AG20443 (cell line): Measurements from ENCODE around the gene COL4A2.

Experiments used
- DNase-seq: peaks from one replicate; pipeline ENCODE4 v3.0.0; 2012; ENCODE audit warnings: low spot score, mixed read lengths

Gene COL4A2

DNA sequence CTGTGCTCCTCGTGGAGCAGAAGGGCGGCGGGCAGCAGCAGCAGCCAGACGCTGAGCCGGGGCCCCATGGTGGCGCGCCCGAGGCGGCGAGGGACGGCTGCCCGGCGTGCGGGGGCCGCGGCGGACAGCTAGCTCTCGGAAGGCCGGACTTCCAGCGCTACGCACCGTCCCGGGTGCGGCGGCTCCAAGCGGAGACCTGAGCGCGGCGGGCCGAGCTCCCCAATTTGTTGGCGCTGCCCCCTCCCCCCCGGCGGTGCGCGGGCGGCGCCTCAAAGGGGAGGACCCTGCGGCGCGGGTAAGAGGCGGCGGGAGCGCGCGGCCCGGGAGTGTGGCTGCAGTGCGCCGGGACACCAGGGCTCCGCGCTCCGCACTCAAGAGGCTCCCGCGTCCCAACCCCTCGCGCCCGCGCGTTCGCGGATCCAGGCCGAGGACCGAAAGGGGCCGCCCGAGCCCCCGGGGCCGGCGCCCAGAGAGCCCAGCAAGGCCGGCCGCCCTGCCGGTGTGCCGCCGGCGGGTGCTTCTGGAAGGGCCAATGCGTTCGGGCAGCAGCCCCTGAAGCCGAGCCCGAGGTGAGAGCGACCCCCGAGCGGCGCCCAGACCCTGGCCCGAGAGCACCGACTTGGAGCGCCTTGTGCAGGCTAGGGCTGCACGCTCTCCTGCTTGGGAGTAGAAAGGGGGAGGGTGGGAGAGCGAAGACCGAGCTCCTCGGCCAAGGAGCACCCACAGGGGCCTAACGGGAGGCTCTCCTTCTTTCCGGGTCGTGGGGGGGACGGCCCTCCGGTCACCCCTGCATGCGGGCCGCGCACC is at the start of gene COL4A2, which contains the start of gene COL4A1:
Gene COL4A2, plus strand, starts transcription at position 325 of the 807 bp plus-strand sequence. CDS start 620 bp downstream, outside the sequence.
Gene COL4A1, minus strand, starts transcription at position 198 of the 807 bp plus-strand sequence. Its CDS starts 130 bp downstream, at position 68.
- DNase-seq: peak; percentile 72

DNA sequence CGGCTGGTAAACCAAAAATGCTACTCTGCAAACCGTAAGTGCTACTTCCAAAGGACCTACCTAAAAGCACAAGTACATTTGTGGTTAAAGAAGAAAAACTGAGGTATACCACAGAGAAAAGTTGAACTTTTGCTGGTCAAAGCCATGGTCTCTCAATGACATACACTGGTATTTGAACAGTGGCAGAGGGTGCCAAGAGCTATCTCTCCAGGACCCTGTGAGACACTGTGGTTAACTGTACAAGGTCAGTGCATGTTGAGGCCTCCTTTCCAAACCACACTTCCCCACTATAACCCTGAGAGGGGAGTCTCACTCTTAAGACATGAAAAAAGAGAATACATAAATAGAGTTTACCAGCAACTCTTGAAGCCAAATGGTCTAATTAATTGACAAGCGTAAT is 49.7 kb upstream of the COL4A2 start:
- DNase-seq: no peak

DNA sequence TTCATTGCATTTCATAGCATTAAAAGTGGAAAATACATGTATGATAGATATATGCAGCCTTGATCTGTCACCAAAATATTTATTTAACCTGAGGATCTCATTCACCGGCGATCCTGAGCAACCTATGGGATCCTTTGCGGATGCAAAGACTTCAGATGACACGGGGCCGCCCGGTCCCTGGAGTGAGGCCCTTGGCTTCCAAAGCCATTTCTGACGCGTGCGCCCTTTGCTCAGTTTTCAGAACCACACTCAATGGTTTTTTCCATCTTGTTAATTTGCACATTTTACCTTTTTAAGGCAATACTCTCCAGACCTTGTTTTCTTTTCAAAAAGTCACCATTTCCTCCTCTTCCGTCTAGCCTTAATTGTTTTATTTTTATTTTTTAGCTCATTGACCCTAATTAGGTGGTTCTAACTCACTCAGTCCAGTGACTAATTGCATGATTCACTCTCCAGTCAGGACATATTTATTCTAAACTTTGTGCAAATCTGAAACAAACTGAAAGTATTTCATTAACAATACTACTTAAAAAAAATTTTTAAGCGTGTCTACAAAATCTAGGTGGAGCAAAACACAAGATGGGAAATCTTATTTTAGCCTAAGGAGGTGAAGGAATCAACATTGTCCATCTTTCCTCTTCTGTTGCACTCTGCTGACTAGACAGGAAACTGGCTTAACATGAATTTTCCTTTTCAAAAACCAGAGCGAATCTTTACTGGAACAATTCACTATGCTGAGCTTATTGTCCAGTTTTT is 48.0 kb upstream of the COL4A2 start:
- no peak for DNase-seq

GRCh38 chr13:110259651-110260050 is 47.4 kb upstream of the COL4A2 start:
- no peak for DNase-seq

DNA sequence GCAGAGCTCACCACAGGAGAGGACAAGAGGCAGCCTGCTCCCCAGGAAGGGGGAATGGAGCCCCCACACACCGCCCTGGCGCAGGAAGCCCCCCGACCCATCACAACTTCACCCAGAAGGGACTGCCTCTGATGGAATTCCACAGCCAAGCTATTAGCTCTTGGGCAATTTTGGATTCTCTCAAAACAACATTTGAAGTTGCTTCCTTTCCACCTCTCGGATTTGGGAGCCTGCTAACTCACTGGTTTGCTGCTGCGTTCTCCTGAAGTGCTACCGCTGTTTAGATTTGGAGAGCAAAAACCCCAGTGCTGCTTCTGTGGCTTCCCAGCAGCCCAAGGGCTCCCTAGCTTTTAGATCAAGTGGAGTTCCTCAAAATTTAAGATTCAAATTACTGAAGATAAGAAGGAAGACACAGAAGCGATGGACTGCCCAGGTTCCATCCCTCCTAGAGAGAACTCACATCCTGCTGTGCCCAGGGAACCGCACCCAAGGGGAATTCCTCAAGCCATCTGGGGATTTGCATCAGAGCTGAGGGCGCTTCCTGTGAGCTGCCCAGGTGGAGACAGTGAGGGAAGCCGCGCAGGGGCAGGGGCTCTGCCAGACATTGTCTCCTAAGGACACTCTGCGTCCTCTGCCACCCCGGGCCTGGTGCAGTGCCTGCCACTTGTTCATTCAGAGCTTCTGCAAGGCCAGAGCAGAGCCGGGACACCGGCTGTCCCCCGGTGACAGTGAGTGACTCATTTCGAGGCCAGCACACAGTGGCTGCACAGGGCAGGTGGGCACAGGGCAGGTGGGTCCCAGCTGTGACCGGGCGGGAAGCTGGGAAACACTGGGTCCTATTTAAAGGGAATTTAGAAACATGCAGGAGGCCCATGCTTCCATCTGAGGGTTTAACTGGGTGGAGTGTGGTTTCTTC is 45.7 kb upstream of the COL4A2 start:
- no peak for DNase-seq

DNA sequence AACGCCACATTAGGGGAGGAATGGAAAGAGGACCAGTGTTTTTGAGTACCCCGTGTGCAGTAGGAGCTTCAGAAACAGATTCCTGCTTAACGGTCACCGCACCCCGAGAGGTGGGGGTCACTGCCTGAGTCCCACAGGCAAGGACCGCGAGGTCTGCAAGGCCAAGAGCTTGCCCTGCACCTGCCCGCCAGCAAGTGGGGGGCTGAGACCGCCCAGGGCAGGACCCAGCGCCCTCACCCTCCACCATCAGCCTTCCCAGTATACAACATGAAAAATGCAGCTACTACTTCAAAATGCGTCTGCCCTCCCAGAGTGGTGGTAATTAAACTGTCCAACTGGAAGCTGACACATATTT is 45.0 kb upstream of the COL4A2 start:
- no peak for DNase-seq

GRCh38 chr13:110262508-110263291 is 44.4 kb upstream of the COL4A2 start:
- DNase-seq: no peak

GRCh38 chr13:110263404-110263803 is 43.7 kb upstream of the COL4A2 start:
- DNase-seq: no peak

DNA sequence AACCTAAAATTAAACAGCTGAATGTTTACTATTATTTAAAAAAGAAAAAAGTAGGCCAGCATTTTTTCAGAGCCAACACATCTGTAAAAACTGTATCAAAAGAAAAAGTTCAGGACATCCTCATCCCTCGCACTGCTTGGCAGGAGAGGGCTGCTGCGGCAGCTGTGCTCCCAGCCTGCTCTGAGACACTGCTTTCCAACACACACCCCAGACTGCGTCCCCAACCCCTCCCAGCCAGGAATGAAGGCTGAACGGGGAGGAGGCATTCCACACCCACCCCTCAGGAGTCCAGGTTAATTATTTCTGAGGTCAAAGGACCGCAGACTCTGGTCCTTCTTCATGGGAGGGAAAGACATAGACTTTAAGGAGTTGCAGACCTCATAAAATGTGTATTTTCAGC is 43.2 kb upstream of the COL4A2 start:
- no peak for DNase-seq

GRCh38 chr13:110264685-110265275 is 42.3 kb upstream of the COL4A2 start:
- DNase-seq: no peak

GRCh38 chr13:110265341-110265681 is 41.8 kb upstream of the COL4A2 start:
- no peak for DNase-seq

DNA sequence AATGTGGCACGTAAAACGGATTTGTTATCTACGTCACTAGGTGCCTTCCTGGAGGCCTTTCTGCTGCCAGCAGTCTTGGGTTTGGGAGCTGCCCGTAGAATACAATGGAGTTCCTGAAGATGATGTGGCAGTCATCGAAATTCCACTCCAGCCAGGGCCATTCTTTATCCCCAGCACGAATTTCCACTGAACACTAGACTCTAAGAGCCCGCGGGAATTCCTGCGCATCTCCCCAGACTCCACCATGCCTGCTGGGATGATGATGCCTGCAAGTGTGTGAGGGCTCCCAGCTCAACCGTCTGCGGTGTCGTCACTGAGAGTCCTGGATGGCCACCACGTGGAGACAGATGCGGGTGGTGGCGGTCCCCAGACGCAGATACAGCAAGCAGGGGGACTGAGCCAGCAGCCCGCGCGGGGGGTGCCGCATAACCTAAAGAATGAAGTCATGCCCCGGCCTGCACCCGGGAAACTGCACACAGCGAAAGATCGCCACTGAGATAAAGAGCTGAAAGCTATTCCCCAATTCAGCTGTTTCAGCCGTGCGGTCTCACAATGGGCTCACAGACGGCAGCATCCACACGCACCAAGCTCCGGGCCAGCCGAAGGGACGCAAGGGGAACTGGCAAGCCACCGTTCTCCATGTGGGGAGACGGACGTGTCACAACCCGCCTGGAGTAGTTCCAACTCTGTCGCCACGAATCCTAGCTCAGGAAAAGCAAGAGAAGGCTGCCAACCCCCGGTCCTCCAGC is 41.2 kb upstream of the COL4A2 start:
- DNase-seq: peak; percentile 61

DNA sequence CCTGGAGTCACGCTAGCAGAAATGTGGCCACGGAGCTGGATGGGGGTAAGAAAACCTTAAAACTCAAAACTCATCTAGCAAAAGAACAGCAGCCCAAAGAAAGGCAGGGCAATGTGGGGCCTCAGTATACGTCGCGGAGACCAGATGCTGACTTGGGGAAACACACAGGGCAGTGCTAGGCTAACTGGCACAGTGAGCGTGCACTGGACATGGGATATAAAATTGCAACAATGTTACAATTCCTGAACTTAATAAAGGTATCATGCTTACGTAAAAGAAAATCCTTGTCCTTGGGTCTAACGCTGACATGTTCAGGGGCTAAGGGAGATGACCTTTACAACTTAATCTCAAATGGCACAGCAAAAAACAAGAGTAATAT is 40.7 kb upstream of the COL4A2 start:
- no peak for DNase-seq

- DNase-seq: no peak
Measured at GRCh38 chr13:110266983-110267382, 40.1 kb upstream of the COL4A2 start.

DNA sequence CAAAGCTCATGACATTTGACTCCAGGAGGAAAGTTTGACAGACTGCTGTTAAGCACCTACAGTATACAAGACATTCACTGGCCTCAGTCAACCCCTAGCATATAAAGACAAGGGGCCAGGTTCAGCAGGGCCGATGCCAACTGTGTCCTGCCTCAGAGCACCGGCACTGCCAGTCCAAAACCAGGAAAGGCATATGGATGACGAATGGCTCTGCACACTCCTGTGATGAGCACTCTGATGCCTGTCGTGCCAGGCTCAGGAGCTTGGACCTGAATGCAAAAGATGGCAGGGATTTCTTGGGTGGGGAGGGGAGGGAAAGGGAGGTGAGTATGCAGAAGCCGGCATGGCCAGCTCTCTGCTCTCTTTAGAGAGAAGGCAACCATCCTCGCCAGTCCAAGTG is 39.0 kb upstream of the COL4A2 start:
- DNase-seq: no peak

- DNase-seq: no peak
Measured at GRCh38 chr13:110268576-110269185, 38.4 kb upstream of the COL4A2 start.

GRCh38 chr13:110269509-110270185 is 37.4 kb upstream of the COL4A2 start:
- no peak for DNase-seq

GRCh38 chr13:110270507-110270906 is 36.6 kb upstream of the COL4A2 start:
- no peak for DNase-seq

DNA sequence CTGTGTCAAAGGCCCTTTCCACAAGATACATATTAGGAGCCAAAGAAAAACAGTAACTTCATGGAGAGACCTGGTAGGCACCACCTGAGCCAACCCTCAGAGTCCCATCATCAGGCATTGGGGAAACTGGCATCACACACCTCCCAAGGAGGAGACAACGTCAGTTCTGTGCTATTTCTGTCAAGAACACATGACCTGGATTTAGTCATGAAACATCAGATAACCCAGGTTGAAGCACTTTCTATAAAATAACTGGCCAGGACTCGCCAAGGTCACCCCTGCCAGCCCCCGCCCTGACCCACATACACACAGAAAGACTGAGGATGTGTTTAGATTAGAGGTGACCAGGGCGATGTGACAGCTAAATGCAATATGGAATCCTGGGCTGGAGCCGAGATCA is 35.8 kb upstream of the COL4A2 start:
- no peak for DNase-seq
